ENCODE measurements around the gene SCFD2. TPM values are rescaled to one million over a fixed set of nuclear protein-coding genes. Genes with fewer than 3 reads are reported as not detected.
"Not testable (repeated sequence)": the region's sequence is repeated elsewhere in the genome, so short reads cannot be mapped to it uniquely, and the experiment has no call there.

Gene SCFD2
- polyA plus RNA-seq, 1 donor: 10.3 TPM

GRCh38 chr4:53094040-53094439 is 271.8 kb downstream of the SCFD2 start:
- DNase-seq: no peak

GRCh38 chr4:53089936-53090729 is 275.7 kb downstream of the SCFD2 start:
- peak; percentile 80 for DNase-seq

DNA sequence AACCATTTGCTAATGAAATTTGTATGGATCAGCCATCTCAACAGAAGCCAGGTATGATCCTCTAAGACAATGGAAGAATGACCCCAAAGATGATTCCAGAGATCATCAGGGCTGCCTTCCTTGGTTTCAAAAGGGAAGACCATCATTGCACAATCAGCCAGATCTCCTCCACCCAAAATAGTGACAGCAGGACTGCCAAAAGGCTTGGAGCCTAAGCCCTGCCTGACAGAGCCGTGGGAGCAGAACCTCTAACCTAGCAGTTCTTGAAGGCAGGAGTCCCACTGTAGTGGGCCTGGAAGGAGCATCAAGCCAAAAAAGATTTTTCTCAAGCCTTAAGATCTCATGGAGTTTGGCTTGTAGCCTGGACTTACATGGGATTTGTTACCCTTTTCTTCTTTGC is 277.7 kb downstream of the SCFD2 start:
- no peak for DNase-seq

DNA sequence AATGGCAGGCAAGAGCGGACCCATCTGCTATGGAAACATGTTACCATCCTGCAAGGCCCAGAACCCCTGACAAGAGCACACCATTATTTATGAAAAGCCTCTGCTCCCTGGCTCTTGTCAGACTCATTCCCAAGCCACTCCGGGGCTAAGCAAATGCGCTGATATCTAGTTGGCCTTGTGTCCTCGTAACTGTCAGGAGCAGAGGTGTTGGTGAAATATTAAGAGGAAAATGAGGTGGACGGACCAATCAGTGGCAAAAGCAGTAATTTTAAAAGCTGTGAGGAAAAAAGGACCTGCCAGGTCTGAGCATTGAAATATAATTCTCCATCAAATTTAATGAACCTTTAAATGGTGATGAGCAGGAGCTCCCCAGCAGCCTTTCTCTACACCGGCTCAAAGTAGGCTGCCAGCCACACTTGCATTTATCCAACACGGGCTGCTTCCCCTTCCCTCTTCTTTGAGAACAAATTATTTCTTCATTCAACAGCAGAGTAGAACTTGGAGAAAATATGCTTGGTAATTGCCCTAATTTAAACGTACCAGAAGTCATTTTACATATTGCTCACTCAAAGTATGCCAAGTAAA is 289.4 kb downstream of the SCFD2 start:
- DNase-seq: no peak

DNA sequence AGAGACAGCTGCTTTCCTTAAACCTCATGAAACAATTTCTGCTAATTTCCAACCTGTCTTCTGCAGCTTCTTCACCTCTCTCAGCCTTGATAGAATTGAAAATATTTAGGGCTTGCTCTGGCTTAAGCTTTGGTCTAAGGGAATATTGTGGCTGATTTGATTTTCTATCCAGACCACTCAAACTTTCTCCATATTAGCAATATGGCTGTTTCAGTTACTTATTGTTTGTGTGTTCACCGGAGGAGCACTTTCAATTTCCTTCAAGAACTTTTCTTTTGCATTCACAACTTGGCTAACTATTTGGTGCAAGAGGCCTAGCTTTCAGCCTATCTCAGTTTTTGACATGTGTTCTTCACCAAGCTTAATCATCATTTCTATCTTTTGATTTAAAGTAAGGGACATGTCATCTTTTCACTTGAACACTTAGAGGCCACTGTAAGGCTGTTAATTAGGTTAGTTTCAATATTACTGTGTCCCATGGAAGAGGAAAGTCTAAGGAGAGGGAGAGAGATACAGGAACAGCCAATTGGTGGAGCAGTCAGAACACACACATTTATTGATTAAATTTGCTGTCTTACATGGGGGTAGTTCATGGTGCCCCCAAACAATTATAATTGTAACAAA is 290.6 kb downstream of the SCFD2 start:
- DNase-seq: no peak

DNA sequence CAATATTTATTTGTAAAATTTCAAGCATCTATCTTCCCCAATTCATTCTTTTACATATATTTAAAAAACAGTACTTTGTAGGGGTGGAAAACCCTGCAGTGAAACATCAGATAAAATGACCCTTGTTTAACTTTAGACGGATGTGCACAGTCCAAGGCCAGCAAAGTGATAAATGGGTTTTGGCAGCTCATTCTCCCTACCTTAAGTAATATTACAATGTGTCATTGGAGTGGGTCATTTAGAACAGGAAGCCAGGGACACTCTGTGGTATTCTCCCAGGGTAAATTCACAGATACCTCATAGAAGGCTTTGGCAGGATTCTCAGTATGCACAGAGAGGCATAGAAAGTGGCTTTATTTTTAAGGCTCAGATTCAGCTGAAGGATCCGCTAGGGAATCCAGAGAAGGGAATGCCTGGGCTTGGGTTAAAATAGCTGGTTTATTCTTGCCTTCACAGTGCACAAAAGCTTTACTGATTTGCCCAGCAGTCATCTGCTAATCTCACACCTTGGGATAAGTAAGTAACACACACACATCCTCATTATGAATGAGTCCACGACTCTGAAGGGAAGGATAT is 297.0 kb downstream of the SCFD2 start:
- DNase-seq: no peak

GRCh38 chr4:53067125-53067802 is 298.6 kb downstream of the SCFD2 start:
- DNase-seq: no peak

DNA sequence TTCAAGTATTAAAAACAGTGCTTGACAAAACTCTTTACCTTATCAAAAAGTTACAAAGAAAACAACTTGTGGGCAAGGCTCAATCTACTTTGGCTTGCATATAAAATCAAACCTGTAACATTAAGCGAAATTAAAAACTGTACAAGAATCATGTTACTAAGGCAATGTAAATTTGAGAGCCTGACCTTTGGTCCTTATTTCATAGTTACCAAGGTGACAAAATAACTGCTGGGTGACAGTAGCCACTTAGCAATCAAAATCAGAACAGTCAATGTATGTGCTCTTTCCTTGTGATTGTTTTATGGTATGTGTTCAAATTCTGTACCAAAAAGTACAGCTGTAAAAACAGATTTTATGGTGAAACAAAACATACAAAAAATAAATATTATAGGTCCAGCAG is 299.7 kb downstream of the SCFD2 start:
- DNase-seq: no peak

DNA sequence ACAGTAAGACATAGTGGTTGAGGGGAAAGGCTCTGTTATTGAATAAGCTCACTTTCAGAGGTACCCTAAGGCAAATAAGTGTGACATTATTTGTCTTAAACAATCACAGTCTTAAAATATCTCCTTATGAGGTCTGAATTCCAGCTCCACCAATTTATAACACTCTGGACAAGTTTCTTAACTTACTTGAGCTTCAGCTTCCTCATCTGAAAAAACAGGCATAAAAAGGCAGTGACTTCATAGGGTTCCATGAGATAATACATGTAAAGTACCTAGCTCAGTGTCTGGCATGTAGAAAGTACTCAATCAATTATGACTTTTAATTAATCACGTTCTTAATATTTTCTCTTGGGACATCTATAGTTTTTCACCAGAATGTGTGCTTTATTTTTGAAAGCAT is 301.3 kb downstream of the SCFD2 start:
- no peak for DNase-seq

DNA sequence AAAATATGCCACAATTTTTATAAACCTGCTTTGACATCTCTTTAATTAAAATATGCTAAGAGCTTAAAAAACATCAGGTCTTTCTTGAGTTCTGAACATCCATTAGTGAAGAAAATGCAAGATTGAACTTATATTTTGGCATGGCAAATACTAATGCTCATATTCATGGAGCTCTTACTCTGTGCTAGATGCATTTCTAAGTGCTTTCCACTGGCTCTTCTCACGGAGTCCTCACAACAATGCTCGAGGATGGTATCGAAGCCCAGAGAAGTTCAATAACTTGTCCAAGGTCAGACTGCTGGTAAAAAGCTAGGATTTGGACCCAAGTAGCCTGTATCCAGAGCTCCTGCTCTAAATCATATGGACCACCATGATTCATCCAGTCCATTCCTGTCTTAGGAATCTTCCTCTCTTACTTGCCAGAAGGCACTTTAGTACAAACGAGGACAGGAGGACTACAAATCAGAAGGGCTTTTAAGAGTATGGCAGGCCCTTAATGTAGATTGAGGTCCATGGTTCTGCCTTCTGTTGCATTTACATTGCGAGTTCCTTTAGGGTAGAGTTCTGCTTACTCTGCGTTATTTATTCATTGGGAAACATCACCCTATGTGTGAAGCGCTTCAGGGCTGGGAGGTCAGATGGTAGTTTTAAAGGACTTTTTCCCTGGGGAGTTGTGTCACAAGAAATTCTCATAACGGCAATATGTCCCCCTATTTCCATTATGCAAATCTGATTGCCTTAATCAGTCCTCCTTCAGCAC is 304.6 kb downstream of the SCFD2 start:
- no peak for DNase-seq

- DNase-seq: peak; percentile 11
Observed at GRCh38 chr4:53060278-53060677, 305.6 kb downstream of the SCFD2 start.

GRCh38 chr4:53059871-53060270 is 306.0 kb downstream of the SCFD2 start:
- DNase-seq: peak; percentile 40

GRCh38 chr4:53059256-53059655 is 306.6 kb downstream of the SCFD2 start:
- peak; percentile 32 for DNase-seq

DNA sequence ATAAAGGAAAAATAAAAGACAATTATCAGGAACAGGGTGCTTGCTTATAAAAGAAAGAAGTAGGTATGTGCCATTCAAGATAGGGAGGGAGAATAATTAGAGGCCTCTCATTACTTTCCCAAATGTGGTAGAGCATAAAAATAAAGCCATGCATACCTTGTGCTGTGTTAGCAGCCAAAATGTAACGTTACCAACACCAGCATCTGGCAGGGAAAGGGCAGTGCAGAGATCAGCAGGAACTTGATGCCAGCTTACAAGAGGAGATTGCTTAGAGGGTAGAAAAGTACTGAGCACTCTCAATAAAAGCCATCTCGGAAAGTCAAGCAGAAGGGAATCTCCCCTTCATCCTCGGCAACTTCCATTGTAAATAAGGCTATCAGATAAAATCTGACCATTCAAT is 308.2 kb downstream of the SCFD2 start:
- no peak for DNase-seq

DNA sequence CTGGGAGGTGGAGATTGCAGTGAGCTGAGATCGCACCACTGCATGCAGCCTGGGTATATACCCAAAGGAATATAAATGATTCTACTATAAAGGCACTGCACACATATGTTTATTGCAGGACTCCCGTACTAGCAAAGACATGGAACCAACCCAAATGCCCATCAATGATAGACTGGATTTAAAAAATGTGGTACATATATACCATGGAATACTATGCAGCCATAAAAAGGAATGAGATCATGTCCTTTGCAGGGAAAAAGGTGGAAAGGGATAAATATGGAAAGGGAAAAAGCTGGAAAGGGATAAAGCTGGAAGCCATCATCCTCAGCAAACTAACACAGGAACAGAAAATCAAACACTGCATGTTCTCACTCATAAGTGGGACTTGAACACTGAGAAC is 308.8 kb downstream of the SCFD2 start:
- DNase-seq: not testable (repeated sequence)

- DNase-seq: no peak
Observed at GRCh38 chr4:53055716-53056403, 310.0 kb downstream of the SCFD2 start.

GRCh38 chr4:53055274-53055673 is 310.6 kb downstream of the SCFD2 start:
- DNase-seq: no peak

DNA sequence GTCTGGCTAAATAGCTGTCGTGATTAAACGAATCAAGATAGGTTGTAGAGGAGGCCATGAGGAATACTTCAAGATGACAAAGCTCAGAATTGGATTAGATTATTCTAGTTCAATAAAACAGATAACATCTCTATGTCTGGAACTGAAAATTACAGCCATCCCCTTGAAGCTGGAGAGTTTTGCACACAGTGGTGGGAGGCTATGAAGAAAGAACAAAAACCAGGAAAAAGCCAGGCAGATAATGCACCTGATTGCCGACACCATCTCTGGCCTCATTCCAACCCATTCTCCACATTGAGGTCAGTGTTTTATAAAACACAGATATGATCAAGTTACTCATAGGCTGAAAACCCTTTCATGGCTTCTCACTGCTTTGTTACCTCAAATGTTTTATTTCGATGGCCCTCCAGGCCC is 315.5 kb downstream of the SCFD2 start:
- no peak for DNase-seq

GRCh38 chr4:53049528-53049927 is 316.3 kb downstream of the SCFD2 start:
- DNase-seq: no peak

DNA sequence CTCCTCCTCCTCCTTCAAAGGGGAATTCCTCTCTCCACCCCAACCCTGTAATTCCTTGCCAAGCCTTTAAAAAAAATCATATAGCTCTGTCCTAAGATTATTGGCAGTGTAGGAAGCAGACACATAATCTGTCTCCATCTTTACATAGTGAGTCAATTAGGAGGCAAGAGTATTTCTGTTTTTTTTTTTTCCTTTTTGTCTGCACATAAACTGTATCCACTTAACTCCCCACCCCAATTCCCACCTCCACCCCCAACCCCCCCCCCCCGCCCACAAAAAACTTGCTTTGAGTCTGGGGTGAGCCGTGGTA is 321.3 kb downstream of the SCFD2 start:
- no peak for DNase-seq

- no peak for DNase-seq
Observed at GRCh38 chr4:53043891-53044650, 321.8 kb downstream of the SCFD2 start.
